Astrocyte (in vitro differentiated cells and primary cell): Measurements from ENCODE around the gene IWS1.

Experiments used
- EZH2 ChIP-seq: IDR thresholded peaks from 2 replicates; pipeline ENCODE4 v1.6.1; 2012; ENCODE audit warnings: mild to moderate bottlenecking, low read length, inconsistent platforms; ENCODE audit not compliant: insufficient read depth
- TF ChIP-seq, protein P1 (sequence below): IDR thresholded peaks from 2 replicates; pipeline ENCODE4 v1.5.1; 2011; ENCODE audit warnings: low read depth, mild to moderate bottlenecking, inconsistent platforms, low read length, moderate library complexity; ENCODE audit not compliant: insufficient read depth

DNA sequence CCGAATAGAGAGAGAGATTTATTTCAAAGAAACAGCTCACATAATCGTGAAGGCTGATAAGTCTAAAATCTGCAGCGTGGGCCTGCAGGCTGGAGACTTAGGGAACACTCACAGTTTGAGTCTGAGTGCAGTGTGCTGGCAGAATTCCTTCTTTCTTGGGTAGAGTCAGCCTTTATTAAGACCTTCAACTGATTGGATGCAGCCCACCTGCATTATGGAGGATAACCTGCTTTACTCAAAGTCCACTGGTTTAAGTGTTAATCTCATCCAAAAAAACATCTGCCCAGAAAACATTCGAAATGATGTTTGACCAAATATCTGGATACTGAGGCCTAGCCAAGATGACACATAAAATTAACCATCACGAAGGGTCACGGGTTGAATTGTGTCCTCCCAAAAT lies 91.8 kb downstream of the IWS1 start:
- TF ChIP-seq, protein P1, sequence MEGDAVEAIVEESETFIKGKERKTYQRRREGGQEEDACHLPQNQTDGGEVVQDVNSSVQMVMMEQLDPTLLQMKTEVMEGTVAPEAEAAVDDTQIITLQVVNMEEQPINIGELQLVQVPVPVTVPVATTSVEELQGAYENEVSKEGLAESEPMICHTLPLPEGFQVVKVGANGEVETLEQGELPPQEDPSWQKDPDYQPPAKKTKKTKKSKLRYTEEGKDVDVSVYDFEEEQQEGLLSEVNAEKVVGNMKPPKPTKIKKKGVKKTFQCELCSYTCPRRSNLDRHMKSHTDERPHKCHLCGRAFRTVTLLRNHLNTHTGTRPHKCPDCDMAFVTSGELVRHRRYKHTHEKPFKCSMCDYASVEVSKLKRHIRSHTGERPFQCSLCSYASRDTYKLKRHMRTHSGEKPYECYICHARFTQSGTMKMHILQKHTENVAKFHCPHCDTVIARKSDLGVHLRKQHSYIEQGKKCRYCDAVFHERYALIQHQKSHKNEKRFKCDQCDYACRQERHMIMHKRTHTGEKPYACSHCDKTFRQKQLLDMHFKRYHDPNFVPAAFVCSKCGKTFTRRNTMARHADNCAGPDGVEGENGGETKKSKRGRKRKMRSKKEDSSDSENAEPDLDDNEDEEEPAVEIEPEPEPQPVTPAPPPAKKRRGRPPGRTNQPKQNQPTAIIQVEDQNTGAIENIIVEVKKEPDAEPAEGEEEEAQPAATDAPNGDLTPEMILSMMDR, result no peak
- TF ChIP-seq EZH2, result no peak
